CD4-positive, alpha-beta memory T cell (primary cell): ENCODE measurements around the gene METTL15. TPM values are rescaled to one million over a fixed set of nuclear protein-coding genes. Genes with fewer than 3 reads are reported as not detected.
"Not testable (repeated sequence)": the region's sequence is repeated elsewhere in the genome, so short reads cannot be mapped to it uniquely, and the experiment has no call there.

Experiments used
- CTCF ChIA-PET: fragments of 350-600 bp; sonication (Branson Sonifier 250); formaldehyde crosslinking; loops from one replicate; lab custom pipeline; 2021; ENCODE audit warnings: inconsistent platforms; ENCODE audit not compliant: partially characterized antibody; lab: Charles Lee
- POLR2A ChIA-PET: fragments of 350-600 bp; sonication (Branson Sonifier 250); formaldehyde crosslinking; loops from one replicate; lab custom pipeline; 2021; ENCODE audit not compliant: partially characterized antibody; lab: Charles Lee
- DNase-seq, 5 donors: peaks; one replicate each; pipeline versions ENCODE4 v3.0.0 to v3.0.0-alpha.2; 2020 to 2022; ENCODE audit warnings: mixed read lengths in 1 of 5
- H3K27ac ChIP-seq: one replicate; pipeline ENCODE4 v1.7.0; 2013; ENCODE audit warnings: low read depth, low read length
- H3K27me3 ChIP-seq: 2 replicates; pipeline ENCODE4 v1.7.0; 2013; ENCODE audit warnings: mild to moderate bottlenecking, low read length, moderate library complexity; ENCODE audit not compliant: insufficient read depth
- H3K36me3 ChIP-seq: 2 replicates; pipeline ENCODE4 v1.7.0; 2013; ENCODE audit warnings: mild to moderate bottlenecking, low read length, moderate library complexity; ENCODE audit not compliant: insufficient read depth
- H3K4me1 ChIP-seq: 2 replicates; pipeline ENCODE4 v1.7.0; 2013; ENCODE audit warnings: mild to moderate bottlenecking, low read length, moderate library complexity; ENCODE audit not compliant: insufficient read depth
- H3K4me3 ChIP-seq, 2 donors: one replicate each; pipeline ENCODE4 v1.7.0; 2013; ENCODE audit warnings: low read length in 2 of 2, mild to moderate bottlenecking in 1 of 2
- H3K9me3 ChIP-seq, 2 donors: one replicate each; pipeline ENCODE4 v1.7.0; 2013; ENCODE audit warnings: low read length in 2 of 2, control low read depth in 1 of 2; ENCODE audit not compliant: control insufficient read depth in 1 of 2
- H3K27ac Mint-ChIP-seq, 7 donors: one replicate each; pipeline ENCODE4 v1.8.0; 2020 to 2021; ENCODE audit warnings: mixed read lengths in 7 of 7, mild to moderate bottlenecking in 6 of 7, inconsistent platforms in 3 of 7, moderate library complexity in 3 of 7
- H3K27me3 Mint-ChIP-seq, 2 donors: one replicate each; pipeline ENCODE4 v1.8.0; 2020 to 2021; ENCODE audit warnings: mixed read lengths in 2 of 2
- H3K36me3 Mint-ChIP-seq, 2 donors: one replicate each; pipeline ENCODE4 v1.8.0; 2020 to 2021; ENCODE audit warnings: mixed read lengths in 2 of 2, inconsistent platforms in 1 of 2, mild to moderate bottlenecking in 1 of 2
- H3K4me1 Mint-ChIP-seq, 4 donors: one replicate each; pipeline ENCODE4 v1.8.0; 2020 to 2021; ENCODE audit warnings: mixed read lengths in 4 of 4, mild to moderate bottlenecking in 1 of 4
- H3K4me3 Mint-ChIP-seq, 8 donors: one replicate each; pipeline ENCODE4 v1.8.0; 2020 to 2021; ENCODE audit warnings: mixed read lengths in 8 of 8, mild to moderate bottlenecking in 7 of 8, moderate library complexity in 6 of 8, inconsistent platforms in 3 of 8
- H3K9me3 Mint-ChIP-seq, 8 donors: one replicate each; pipeline ENCODE4 v1.8.0; 2020 to 2021; ENCODE audit warnings: mixed read lengths in 8 of 8, mild to moderate bottlenecking in 5 of 8, inconsistent platforms in 3 of 8, moderate library complexity in 1 of 8
- intact Hi-C: fragments of 100-400 bp; cut with micrococcal nuclease; formaldehyde crosslinking; loops from one replicate; pipeline ENCODE4 v1.15.1; 2023
- polyA plus RNA-seq, 2 donors: library from polyadenylated mRNA; unstranded; fragments of 300-500 nt; fragmentation: Illumina TruSeq; gene quantifications; one replicate each; pipeline ENCODE4 v1.2.3, GENCODE V29; 2021
- total RNA-seq, 2 experiments: library from RNA; stranded (reverse); gene quantifications; one replicate each; pipeline ENCODE4 v1.2.3, GENCODE V29; 2021

Gene METTL15
- total and polyA plus RNA-seq, 4 experiments from 2014 or later, result 6.6 to 14.0 (median 9.5) TPM

GRCh38 chr11:28170759-28171158 is 62.6 kb downstream of the METTL15 start:
- Histone ChIP-seq H3K27ac (no peak overlapping the region), H3K4me1 (no peaks in the 10 kb centered on the region), H3K9me3 (no peaks in the 10 kb centered on the region), H3K36me3 (no peaks in the 10 kb centered on the region), H3K27me3 (no peaks in the 10 kb centered on the region), H3K4me3 (no peak overlapping the region)
- Mint-ChIP-seq H3K27ac (no peak overlapping the region), H3K27me3 (no peaks in the 10 kb centered on the region), H3K9me3 (peaks cover 0 to 9% (median 3%) of the 10 kb centered on the region in 8 donors), H3K4me3 (no peak overlapping the region), H3K4me1 (peaks cover 8 to 12% (median 9%) of the 10 kb centered on the region in 4 donors), H3K36me3 (peaks cover 22 to 42% of the 10 kb centered on the region in 2 donors)
- no peak for DNase-seq
- POLR2A ChIA-PET, result interaction anchor here (1.5 kb wide), 1 partner anchor 13 kb away, joined by 3 read pairs; no protein-coding TSS in a partner anchor
- intact Hi-C loops, result no loop called here
- CTCF ChIA-PET, result no interaction called here

GRCh38 chr11:28176351-28176750 is 68.2 kb downstream of the METTL15 start:
- no peaks in the 10 kb centered on the region for H3K4me1 ChIP-seq
- Mint-ChIP-seq H3K27ac (no peak overlapping the region), H3K27me3 (no peaks in the 10 kb centered on the region), H3K9me3 (peaks cover 0 to 9% (median 3%) of the 10 kb centered on the region in 8 donors), H3K36me3 (peaks cover 17 to 33% of the 10 kb centered on the region in 2 donors), H3K4me1 (peaks cover 0 to 6% (median 4%) of the 10 kb centered on the region in 4 donors), H3K4me3 (no peak overlapping the region)
- ChIA-PET CTCF (no interaction called here), POLR2A (no interaction called here)
- DNase-seq, result no peak
- H3K27ac ChIP-seq, result no peak overlapping the region
- no peak overlapping the region for H3K4me3 ChIP-seq
- intact Hi-C loops, result no loop called here
- no peaks in the 10 kb centered on the region for H3K36me3 ChIP-seq
- H3K9me3 ChIP-seq, result no peaks in the 10 kb centered on the region
- no peaks in the 10 kb centered on the region for H3K27me3 ChIP-seq

- DNase-seq, result no peak
- Mint-ChIP-seq H3K4me1 (peaks cover 0 to 10% (median 3%) of the 10 kb centered on the region in 4 donors), H3K9me3 (peaks cover 0 to 13% (median 7%) of the 10 kb centered on the region in 8 donors), H3K27ac (no peak overlapping the region), H3K4me3 (no peak overlapping the region), H3K36me3 (peaks cover 35 to 64% of the 10 kb centered on the region in 2 donors), H3K27me3 (no peaks in the 10 kb centered on the region)
- H3K4me1 ChIP-seq, result no peaks in the 10 kb centered on the region
- intact Hi-C loops, result no loop called here
- no peak overlapping the region for H3K27ac ChIP-seq
- no peak overlapping the region for H3K4me3 ChIP-seq
- no peaks in the 10 kb centered on the region for H3K9me3 ChIP-seq
- H3K27me3 ChIP-seq, result no peaks in the 10 kb centered on the region
- H3K36me3 ChIP-seq, result no peaks in the 10 kb centered on the region
- ChIA-PET CTCF (no interaction called here), POLR2A (no interaction called here)
Measured at GRCh38 chr11:28195449-28195848, 87.3 kb downstream of the METTL15 start.

- intact Hi-C loops, result no loop called here
- Histone ChIP-seq H3K27me3 (no peaks in the 10 kb centered on the region), H3K4me3 (no peak overlapping the region), H3K9me3 (no peaks in the 10 kb centered on the region), H3K27ac (no peak overlapping the region), H3K4me1 (no peaks in the 10 kb centered on the region), H3K36me3 (no peaks in the 10 kb centered on the region)
- POLR2A ChIA-PET, result no interaction called here
- CTCF ChIA-PET, result no interaction called here
- Mint-ChIP-seq H3K4me1 (peaks cover 2 to 13% (median 7%) of the 10 kb centered on the region in 4 donors), H3K27me3 (no peaks in the 10 kb centered on the region), H3K36me3 (peaks cover 46 to 54% of the 10 kb centered on the region in 2 donors), H3K9me3 (peaks cover 0 to 2% (median 0%) of the 10 kb centered on the region in 8 donors), H3K27ac (no peak overlapping the region), H3K4me3 (no peak overlapping the region)
- DNase-seq, result no peak
Measured at GRCh38 chr11:28209906-28210305, 101.7 kb downstream of the METTL15 start.

- H3K4me3 ChIP-seq, H3K27me3 Mint-ChIP-seq, H3K27me3 ChIP-seq, H3K4me1 ChIP-seq, intact Hi-C loops, H3K27ac ChIP-seq, CTCF ChIA-PET, H3K27ac Mint-ChIP-seq, POLR2A ChIA-PET, DNase-seq, H3K36me3 ChIP-seq, H3K4me3 Mint-ChIP-seq, H3K9me3 ChIP-seq: not testable (repeated sequence)
- Mint-ChIP-seq H3K36me3 (peaks cover 28 to 53% of the 10 kb centered on the region in 2 donors), H3K4me1 (peaks cover 13 to 43% (median 25%) of the 10 kb centered on the region in 4 donors), H3K9me3 (peaks cover 0 to 10% (median 4%) of the 10 kb centered on the region in 8 donors)
Measured at GRCh38 chr11:28222063-28222462, 113.9 kb downstream of the METTL15 start.

- Mint-ChIP-seq H3K4me1 (peaks cover 16 to 36% (median 19%) of the 10 kb centered on the region in 4 donors), H3K4me3 (no peak overlapping the region), H3K27ac (no peak overlapping the region), H3K27me3 (no peaks in the 10 kb centered on the region), H3K9me3 (peaks cover 0 to 7% (median 1%) of the 10 kb centered on the region in 8 donors), H3K36me3 (peaks cover 26 to 45% of the 10 kb centered on the region in 2 donors)
- no peaks in the 10 kb centered on the region for H3K27me3 ChIP-seq
- H3K27ac ChIP-seq, result no peak overlapping the region
- no peaks in the 10 kb centered on the region for H3K36me3 ChIP-seq
- H3K4me1 ChIP-seq, result no peaks in the 10 kb centered on the region
- no peaks in the 10 kb centered on the region for H3K9me3 ChIP-seq
- ChIA-PET CTCF (no interaction called here), POLR2A (no interaction called here)
- H3K4me3 ChIP-seq, result no peak overlapping the region
- no peak for DNase-seq
- intact Hi-C loops, result no loop called here
Measured at GRCh38 chr11:28223577-28223976, 115.4 kb downstream of the METTL15 start.

GRCh38 chr11:28223994-28224393 is 115.8 kb downstream of the METTL15 start:
- H3K36me3 Mint-ChIP-seq, result peaks cover 26 to 44% of the 10 kb centered on the region in 2 donors
- POLR2A ChIA-PET, result no interaction called here
- intact Hi-C loops, result no loop called here
- H3K4me1 Mint-ChIP-seq, result peaks cover 16 to 36% (median 17%) of the 10 kb centered on the region in 4 donors
- CTCF ChIA-PET, result no interaction called here
- H3K4me3 Mint-ChIP-seq, result no peak overlapping the region
- no peaks in the 10 kb centered on the region for H3K9me3 ChIP-seq
- no peak overlapping the region for H3K4me3 ChIP-seq
- DNase-seq, result no peak
- H3K27me3 ChIP-seq, result no peaks in the 10 kb centered on the region
- no peaks in the 10 kb centered on the region for H3K36me3 ChIP-seq
- no peak overlapping the region for H3K27ac ChIP-seq
- no peak overlapping the region for H3K27ac Mint-ChIP-seq
- no peaks in the 10 kb centered on the region for H3K4me1 ChIP-seq
- H3K27me3 Mint-ChIP-seq, result no peaks in the 10 kb centered on the region
- H3K9me3 Mint-ChIP-seq, result peaks cover 0 to 7% (median 1%) of the 10 kb centered on the region in 8 donors
